Astrocyte of the spinal cord (primary cell): ENCODE results near the gene KCNS3.

Source experiments
- DNase-seq: peaks from one replicate; pipeline ENCODE4 v3.0.0; 2011; ENCODE audit warnings: low read depth, low spot score
- H3K4me3 ChIP-seq: 2 replicates; pipeline ENCODE4 v1.5.1; 2011; ENCODE audit warnings: low read depth, mild to moderate bottlenecking, low read length, moderate library complexity
- in situ Hi-C: cut with HindIII; loops from 2 replicates; pipeline ENCODE4 v1.10.0; 2017; ENCODE audit warnings: low sequenced_read_pairs
- TF ChIP-seq, protein P1 (sequence below): IDR thresholded peaks from 2 replicates; pipeline ENCODE4 v1.5.1; 2012; ENCODE audit warnings: low read depth, mild to moderate bottlenecking, low read length, inconsistent platforms

KCNS3 gene

DNA sequence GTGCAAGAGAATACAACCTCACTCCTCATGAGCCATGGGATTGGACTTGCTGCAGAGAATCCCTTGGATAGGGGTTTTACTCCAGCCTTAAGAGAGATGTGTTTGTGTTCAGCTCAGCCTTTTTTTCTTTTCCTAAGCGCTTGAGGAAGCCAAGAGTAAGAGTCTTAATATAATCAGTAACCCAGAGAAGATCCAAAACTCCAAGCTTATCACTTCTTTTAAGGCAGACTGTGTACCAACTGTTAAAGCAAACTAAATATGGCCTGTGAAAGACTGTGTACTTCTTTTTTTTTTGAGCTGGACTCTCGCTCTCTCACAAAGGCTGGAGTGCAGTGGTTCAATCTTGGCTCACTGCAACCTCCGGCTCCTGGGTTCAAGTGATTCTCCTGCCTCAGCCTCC is 31.8 kb upstream of the KCNS3 start:
- TF ChIP-seq, protein P1, sequence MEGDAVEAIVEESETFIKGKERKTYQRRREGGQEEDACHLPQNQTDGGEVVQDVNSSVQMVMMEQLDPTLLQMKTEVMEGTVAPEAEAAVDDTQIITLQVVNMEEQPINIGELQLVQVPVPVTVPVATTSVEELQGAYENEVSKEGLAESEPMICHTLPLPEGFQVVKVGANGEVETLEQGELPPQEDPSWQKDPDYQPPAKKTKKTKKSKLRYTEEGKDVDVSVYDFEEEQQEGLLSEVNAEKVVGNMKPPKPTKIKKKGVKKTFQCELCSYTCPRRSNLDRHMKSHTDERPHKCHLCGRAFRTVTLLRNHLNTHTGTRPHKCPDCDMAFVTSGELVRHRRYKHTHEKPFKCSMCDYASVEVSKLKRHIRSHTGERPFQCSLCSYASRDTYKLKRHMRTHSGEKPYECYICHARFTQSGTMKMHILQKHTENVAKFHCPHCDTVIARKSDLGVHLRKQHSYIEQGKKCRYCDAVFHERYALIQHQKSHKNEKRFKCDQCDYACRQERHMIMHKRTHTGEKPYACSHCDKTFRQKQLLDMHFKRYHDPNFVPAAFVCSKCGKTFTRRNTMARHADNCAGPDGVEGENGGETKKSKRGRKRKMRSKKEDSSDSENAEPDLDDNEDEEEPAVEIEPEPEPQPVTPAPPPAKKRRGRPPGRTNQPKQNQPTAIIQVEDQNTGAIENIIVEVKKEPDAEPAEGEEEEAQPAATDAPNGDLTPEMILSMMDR: no peak
- no peak overlapping the region for H3K4me3 ChIP-seq
- DNase-seq: no peak
- in situ Hi-C loops: no loop called here

DNA sequence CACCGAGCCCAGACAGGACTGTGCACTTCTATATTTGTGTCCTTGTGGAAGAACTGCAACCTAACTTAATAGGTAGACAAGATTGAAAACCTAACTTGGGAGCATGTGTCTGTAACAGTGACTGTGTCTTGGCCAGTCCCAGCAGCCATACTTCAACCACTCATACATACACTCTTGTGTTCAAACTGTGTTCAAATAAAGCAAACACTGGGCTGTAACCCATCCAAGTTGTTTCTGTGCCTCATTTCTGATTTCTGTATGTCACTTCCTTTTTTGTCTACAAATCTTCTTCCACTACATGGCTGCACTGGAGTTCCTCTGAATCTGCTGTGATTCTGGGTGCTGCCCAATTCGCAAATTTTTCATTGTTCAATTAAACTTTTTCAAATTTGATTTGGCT is 31.2 kb upstream of the KCNS3 start:
- TF ChIP-seq, protein P1: no peak
- no peak for DNase-seq
- H3K4me3 ChIP-seq: no peak overlapping the region
- in situ Hi-C loops: no loop called here

DNA sequence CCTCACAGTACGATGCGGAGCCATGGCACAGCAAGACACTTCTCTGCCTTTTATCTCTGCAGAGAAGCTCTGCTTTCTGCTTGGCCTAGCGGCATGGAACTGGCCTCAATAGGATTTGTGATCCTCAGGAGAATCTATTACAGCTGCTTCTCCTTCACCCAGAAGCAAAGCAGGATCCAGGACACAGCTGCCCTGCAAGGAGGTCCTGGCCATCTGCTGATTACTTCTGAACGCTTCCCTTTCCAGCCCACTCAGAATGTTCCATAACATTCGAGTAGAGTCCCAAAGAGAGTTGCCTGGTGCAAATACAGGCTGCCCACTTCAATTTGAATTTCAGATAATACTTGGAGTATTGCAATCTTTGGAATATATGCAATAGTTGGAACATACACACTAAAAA is 29.2 kb upstream of the KCNS3 start:
- in situ Hi-C loops: no loop called here
- H3K4me3 ChIP-seq: no peak overlapping the region
- TF ChIP-seq, protein P1: no peak
- DNase-seq: no peak

DNA sequence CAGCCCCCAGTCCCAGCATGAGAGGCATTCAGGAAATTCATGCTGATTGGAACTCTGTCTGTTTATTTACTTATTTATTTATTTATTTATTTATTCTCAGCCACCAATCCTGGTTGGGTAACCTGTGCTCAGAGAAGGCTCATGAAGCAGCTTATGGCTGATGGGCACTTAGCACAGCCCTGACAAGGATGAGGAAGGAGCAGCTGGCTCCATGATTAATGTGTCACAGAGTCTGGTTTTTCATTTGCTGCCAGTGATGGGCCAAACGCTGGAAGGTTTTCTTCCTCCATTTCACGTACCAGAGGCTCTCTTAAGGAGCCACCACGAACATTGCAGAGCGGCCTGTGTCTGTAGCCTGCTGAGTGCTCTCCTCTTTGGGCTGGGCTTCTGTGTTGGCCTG is 28.3 kb upstream of the KCNS3 start:
- in situ Hi-C loops: no loop called here
- TF ChIP-seq, protein P1: no peak
- H3K4me3 ChIP-seq: no peak overlapping the region
- DNase-seq: no peak

DNA sequence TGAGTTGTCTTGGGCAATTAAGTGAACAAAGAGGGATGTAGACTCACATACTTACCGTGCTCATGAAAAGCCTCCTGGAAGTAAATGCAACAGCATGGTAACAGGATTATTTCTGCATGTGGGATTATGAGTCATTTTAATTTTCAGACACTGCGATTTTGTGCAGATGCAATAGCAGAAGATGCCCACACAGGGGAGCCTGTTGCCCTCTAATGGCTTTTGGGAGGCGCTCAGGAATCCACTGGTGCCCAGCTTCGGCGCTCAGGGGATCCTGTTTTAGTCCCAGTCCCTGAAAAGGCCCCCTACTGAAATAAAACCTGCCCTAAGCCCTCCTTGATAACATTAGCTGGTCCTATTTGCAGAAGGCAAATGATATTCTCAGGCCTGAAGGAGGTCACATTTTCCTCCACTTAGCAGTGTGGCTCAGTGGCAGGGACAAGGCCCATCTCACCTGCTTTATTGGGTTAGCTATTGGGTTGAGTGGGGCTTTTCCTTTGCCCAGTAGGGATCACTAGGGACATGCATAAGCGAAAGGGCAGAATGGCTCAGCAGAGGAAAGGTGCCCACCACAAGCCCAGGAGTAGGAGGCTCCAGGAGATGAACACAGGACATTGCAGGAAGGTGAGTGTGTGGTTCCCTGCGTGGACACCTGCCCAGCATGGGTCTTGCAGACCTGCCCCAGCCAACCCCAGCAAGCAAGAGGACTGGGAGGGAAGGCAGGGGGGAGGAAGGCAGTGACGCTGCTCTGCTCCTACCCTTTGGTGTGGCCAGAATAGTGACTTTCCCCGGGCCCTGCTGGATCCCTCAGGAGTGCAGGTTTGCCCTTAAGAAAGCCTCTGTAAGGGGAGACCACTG is 26.5 kb upstream of the KCNS3 start:
- no peak overlapping the region for H3K4me3 ChIP-seq
- in situ Hi-C loops: no loop called here
- TF ChIP-seq, protein P1: peak; percentile 86
- DNase-seq: peak; percentile 74

DNA sequence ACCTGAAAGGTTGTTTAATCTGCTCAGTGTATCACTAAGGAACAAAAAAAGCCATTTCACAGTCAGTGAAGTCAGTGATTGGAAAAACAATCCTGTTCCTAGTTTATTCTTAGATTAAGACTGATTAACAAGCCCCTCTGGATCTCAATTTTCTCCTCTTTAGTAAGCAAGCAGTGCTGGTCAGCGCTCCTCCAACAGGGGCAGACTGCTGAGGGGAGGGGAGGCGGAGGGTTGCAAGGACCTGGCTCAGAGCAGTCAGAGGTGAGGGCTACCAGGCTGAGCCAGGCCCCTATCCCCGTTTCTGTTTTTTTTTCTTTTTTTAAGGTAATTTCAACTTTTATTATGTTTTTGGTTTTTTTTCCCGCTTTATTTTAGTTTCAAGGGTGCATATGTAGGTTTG is 24.7 kb upstream of the KCNS3 start:
- no peak overlapping the region for H3K4me3 ChIP-seq
- DNase-seq: no peak
- TF ChIP-seq, protein P1: no peak
- in situ Hi-C loops: no loop called here

DNA sequence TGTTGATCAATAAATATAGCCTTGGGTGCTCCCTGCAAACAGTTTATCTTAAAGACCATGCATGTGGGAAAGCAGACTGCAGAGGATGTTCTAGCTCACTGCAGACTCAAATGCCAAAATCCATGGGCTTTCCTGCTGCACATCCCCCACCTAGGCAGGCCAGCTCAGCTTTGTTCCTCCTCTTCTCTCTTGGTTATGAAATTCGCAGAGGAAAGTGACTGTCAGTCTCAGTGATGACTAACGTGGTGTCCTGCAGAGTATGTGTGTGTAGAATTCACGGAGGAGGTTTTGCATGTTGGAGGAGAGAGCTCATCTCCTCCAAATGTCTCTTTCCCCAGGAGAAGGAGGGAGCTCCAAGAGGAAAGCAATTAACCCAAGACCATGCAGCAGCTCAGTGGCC is 21.4 kb upstream of the KCNS3 start:
- H3K4me3 ChIP-seq: no peak overlapping the region
- peak; percentile 33 for DNase-seq
- TF ChIP-seq, protein P1: no peak
- in situ Hi-C loops: no loop called here
